Upper lobe of left lung (tissue), 4 donors: Measurements from ENCODE around the gene HDAC5.

Experiments
- CTCF ChIP-seq, 6 experiments: fragments of 450-650 bp in 4 of 6; fragments of 200-600 bp in 2 of 6; sonication (generic) in 2 of 6; IDR thresholded peaks; one replicate each; pipeline ENCODE4 v1.5.1; 2016 to 2019; ENCODE audit warnings: antibody characterized with exemption in 6 of 6
- EP300 ChIP-seq, 4 donors: sonication (generic); formaldehyde crosslinking; IDR thresholded peaks; one replicate each; pipeline ENCODE4 v1.5.1; 2017; ENCODE audit warnings: antibody characterized with exemption in 4 of 4, control low read depth in 2 of 4
- POLR2AphosphoS5 ChIP-seq, 2 donors: sonication (generic); formaldehyde crosslinking; IDR thresholded peaks; one replicate each; pipeline ENCODE4 v1.5.1; 2017; ENCODE audit warnings: antibody characterized with exemption in 2 of 2

- no peak for TF ChIP-seq CTCF (IDR thresholded peaks at IDR 0.05)
- TF ChIP-seq EP300 (IDR thresholded peaks at IDR 0.05): no peak
- no peak for TF ChIP-seq POLR2AphosphoS5 (IDR thresholded peaks at IDR 0.05)
Measured at GRCh38 chr17:44111777-44112176, 11.7 kb downstream of the HDAC5 start.
